ENCODE measurements around the gene VIP.
"Not testable (repeated sequence)": the region's sequence is repeated elsewhere in the genome, so short reads cannot be mapped to it uniquely, and the experiment has no call there.

VIP gene

DNA sequence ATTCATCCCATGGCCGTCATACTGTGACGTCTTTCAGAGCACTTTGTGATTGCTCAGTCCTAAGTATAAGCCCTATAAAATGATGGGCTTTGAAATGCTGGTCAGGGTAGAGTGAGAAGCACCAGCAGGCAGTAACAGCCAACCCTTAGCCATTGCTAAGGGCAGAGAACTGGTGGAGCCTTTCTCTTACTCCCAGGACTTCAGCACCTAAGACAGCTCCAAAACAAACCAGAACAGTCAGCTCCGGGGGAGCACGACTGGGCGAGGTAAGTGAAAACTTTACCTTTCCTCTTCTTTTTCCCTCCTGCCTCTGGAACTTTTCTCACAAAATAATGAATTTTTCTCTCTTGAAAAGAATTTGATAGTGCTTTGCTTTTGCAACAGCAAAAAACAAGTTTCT lies at the start of gene VIP:
VIP (plus strand) TSS at position 104 of the 400 bp plus-strand sequence. CDS start 1,381 bp downstream, outside the sequence.
- no peak for DNase-seq

DNA sequence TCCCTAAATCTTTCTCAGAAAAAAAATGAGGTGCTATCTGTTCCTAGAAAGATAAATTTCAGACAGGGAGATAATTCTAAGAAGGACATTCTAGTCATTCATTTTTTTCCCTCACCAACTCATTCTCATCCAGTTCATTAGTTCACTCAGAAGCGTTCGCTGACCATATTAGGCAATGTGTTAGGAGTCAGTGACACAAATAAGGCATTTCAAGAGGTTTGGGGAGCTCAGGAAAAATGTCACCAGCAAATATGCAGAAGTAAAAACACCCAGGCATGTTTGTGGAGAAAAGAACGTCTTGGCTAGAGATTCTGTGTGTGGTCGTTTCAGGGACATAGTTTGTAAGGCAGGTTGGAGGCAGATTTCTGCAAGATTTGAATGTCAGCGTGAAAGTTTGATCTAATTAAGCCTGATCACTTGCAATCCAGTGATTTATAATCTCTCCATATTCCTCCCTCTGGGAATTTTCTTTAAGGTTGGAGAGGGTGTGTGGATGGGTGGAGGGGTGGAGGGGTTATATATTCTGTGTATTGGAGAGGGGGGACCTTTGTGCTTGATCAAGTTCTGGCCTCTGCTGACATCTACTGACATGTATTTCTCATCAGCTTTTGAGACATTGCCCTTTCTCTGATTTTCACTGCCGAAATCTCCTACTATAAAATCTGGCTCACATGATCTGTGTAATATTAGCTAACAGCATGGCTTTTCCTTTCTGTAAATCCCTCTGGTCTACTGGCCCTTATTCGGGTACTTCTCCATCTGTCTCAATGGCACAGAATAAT lies 49.3 kb upstream of the VIP start:
- DNase-seq = no peak

- DNase-seq = no peak
These were observed 48.7 kb upstream of the VIP start for GRCh38 chr6:152701863-152702401.

- not testable (repeated sequence) for DNase-seq
These were observed 46.8 kb upstream of the VIP start for GRCh38 chr6:152703750-152704149.

GRCh38 chr6:152705327-152705726 lies 45.3 kb upstream of the VIP start:
- no peak for DNase-seq

DNA sequence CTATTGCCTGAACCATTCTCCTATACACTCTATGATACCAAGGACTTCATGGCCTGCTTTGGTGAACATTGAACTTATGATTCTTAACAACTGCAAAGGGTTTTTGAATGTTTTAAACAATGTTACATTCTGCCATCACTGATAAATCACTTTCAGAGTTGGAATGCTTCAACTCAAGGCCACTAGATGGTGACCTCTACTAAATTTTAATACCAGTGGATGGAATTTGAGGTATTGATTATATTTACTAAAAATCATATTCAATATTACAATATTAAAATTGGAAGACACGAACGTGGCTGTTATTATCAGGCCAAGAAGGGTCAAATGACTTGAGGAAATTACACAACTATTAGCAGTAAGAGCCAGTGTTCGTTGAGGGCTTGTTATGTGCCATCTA lies 34.3 kb upstream of the VIP start:
- no peak for DNase-seq

DNA sequence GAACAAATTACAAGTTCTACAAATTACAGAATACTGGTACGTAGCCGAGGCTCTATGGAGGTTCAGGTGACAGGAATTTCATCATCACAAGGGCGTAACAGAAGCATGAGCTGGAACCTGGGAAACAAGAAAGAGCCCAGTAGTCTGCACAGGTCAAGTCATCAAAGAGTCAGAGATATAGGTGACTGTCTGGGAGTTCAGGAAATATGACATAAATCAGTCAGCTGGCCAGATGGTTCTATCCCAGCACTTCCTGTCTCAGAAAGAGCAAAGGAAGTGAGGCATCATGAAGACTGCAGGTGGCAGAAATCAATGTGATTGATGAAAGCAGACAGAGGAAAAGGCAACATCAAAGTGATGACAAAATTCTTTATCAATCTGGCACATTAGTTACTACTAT lies 29.6 kb upstream of the VIP start:
- DNase-seq = no peak

DNA sequence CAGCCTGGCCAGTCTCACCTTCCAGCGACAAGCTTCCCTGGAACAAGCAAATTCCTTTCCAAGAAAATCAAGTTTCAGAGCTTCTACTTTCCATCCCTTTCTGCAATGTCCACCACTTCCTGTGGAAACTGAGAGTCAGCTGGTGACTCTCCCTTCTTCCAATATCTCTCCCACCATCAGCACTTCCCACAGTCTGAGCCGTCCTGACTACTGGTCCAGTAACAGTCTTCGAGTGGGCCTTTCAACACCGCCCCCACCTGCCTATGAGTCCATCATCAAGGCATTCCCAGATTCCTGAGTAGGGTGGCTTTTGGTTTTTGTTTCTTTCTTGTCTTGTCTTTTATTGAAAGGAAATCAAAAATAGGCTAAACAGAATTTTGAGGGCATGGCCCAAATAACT lies 28.6 kb upstream of the VIP start:
- no peak for DNase-seq

DNA sequence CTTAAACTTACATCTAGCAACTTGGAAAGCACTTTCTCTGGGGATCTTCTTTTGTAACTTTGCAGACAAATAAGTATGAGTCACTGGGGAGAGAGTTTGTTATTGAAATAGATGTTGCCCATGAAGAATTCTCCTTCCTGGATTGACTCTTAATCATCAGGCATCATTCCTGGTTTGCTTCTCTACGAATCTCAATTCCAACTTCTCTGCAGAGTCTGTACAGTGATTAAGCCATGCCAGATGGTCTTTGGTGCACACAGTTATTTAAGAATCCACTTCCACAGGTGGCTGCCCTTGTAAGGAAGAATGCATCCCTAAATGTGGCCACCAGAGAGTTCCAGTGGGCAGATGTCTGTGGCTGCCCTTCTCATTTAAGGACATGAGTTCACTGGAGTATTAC lies 27.2 kb upstream of the VIP start:
- no peak for DNase-seq

DNA sequence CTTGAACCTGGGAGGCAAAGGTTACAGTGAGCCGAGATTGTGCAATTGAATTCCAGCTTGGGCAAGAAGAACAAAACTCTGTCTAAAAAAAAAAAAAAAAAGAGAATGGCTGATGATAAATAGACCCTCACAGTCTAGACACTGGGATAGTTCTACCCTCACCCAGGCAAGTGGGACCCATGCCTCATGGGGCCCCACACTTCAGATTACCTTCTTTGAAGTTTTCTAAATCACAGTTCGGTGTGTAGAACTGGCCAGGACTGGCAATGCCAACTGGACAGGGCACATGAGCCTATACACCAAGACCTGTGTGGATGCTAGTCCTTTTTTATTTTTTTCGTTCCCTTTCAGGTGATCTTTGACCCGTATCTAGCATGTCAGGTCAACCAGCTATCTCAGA lies 24.3 kb upstream of the VIP start:
- no peak for DNase-seq

DNA sequence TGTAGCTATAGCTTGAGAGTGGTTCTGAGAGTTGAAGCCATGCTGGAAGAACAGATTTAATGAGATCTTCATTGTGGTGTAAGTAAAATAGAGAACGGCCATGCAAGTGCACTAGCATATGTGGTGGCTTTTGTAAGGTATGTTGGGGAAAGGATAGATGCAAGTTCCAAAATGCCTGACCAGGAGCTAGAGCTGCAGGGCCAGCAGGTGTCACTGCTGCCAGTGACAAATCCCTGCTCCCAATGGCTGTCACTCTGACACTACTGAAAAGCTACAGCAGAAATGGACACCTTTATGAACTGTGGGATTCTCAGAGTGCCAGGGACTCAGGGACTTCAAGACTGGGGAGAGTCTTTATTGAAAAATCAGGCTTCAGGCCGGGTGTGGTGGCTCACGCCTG lies 23.1 kb upstream of the VIP start:
- DNase-seq = no peak

DNA sequence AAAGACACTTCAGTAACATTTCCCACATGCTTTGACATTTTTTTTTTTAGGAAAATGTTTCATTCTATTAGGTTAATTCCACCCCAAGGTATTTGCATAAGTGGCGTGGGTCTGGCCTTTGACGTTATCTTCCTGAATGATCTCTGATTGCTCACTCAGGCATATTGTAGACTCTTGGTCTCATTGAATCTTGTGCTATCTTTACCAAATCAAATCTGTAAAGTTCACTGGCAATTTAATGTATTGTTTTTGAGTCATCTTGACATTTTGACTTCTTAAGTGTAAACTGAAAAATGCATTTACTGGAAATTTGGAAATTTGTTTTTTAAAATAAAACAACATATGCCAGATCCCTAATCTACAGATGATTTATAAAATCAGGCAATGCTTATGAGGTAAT lies 16.0 kb upstream of the VIP start:
- no peak for DNase-seq

- DNase-seq = no peak
These were observed 13.8 kb upstream of the VIP start for GRCh38 chr6:152736687-152737273.

- DNase-seq = no peak
These were observed 5.0 kb upstream of the VIP start for GRCh38 chr6:152745509-152746171.

- no peak for DNase-seq
These were observed 4.4 kb upstream of the VIP start for GRCh38 chr6:152746172-152746553.

DNA sequence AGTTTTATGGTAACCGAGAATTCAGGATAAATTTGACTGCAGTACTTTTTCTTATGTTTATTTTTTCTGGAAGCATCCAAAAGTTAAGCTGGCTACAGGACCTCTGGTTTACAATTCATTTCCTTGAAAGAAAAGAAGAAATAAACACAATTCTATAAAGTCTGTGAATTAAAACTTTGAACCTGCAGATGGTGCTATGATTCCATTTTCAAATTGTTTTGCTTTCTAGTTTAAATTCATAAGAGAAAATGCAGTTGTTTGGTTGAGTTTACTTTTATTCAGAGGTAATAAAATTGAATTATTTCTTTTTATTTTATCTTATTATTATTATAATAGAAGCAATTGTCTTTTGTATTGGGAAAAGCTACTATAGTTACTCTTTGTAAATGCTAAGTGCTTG lies 1.8 kb upstream of the VIP start:
- no peak for DNase-seq

- DNase-seq = no peak
These were observed 1.3 kb upstream of the VIP start for GRCh38 chr6:152749336-152749735.

DNA sequence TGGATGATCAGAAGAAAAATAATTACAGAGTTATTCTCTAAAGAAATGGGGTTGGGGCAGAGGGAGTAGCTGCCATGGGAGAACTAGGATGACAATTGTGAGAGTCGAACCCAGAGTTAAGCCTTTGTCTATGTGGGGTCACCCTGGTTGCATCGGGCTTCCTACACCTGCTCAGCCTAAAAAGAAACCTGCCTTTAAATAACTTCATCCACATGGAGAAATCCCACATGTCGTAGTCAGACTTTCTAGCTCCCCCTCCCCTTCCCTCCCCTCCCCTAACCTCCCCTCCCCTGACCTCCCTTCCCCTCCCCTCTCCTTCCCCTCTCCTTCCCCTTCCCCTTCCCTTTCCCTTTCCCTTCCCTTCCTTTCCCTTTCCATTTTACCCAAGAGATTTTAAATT lies 14.7 kb downstream of the VIP start:
- no peak for DNase-seq

GRCh38 chr6:152769159-152769558 lies 18.6 kb downstream of the VIP start:
- no peak for DNase-seq

- no peak for DNase-seq
These were observed 19.4 kb downstream of the VIP start for GRCh38 chr6:152769993-152770392.

- no peak for DNase-seq
These were observed 20.6 kb downstream of the VIP start for GRCh38 chr6:152771061-152771687.

- no peak for DNase-seq
These were observed 24.8 kb downstream of the VIP start for GRCh38 chr6:152775428-152775827.

DNA sequence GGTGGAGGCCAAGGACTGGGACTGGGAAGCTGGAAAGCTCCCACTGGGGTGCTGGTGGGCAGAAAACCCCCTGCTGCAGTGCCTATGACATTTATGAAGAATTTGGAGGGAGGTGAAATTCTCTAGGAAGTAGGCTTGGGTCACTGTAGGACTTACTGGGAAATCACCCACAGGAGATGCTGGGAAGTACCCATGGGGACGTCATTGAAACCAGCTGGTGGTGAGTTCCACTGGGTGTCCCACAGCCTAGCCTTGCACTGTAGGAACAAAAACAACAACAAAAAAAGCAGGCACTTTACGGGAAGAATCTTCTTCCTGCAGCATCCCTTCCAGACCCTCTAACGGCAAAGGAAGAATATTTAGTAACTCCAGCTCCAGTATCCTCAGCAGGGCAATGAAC lies 26.2 kb downstream of the VIP start:
- no peak for DNase-seq
